H1 (cell line): ENCODE measurements around the gene BIN1. TPM values are rescaled to one million over a fixed set of nuclear protein-coding genes. Genes with fewer than 3 reads are reported as not detected.

Source experiments
- CEBPB ChIP-seq: IDR thresholded peaks from 2 replicates; pipeline ENCODE4 v1.6.1; 2012; ENCODE audit warnings: low read depth, low read length
- EP300 ChIP-seq, 2 experiments: IDR thresholded peaks; 1 replicate in 1 of 2; 2 replicates in 1 of 2; pipeline ENCODE4 v1.6.1; 2011 to 2012; ENCODE audit warnings: low read depth in 2 of 2, low read length in 2 of 2, mild to moderate bottlenecking in 2 of 2, borderline replicate concordance in 1 of 2, inconsistent platforms in 1 of 2, moderate library complexity in 1 of 2
- HDAC2 ChIP-seq, 2 experiments: fragments of 300-600 bp in 1 of 2; sonication (generic) in 1 of 2; IDR thresholded peaks; 2 replicates each; pipeline ENCODE4 v1.6.1; 2011 to 2012; ENCODE audit warnings: low read depth in 2 of 2, low read length in 2 of 2, mild to moderate bottlenecking in 2 of 2, moderate library complexity in 2 of 2, borderline replicate concordance in 1 of 2, inconsistent platforms in 1 of 2
- polyA plus RNA-seq, 7 experiments: library from polyadenylated mRNA; depleted of rRNA in 3 of 7; stranded (reverse) in 5 of 7; unstranded in 2 of 7; fragments of >200 nt in 5 of 7; fragments of 200-250 nt in 2 of 7; gene quantifications; 1 replicate in 5 of 7; 2 replicates in 1 of 7; 4 replicates in 1 of 7; pipeline versions ENCODE4 v1.2.1 to v1.2.3, GENCODE V29; 2011 to 2013; ENCODE audit warnings: missing spikeins in 2 of 7, mixed read lengths in 2 of 7
- total RNA-seq: library from RNA; stranded (reverse); fragmentation: NEBNext Ultra II Directional; extraction: Animal tissue kit (Norgen Biotek cat#: 25700); gene quantifications from 2 replicates; pipeline ENCODE4 v1.2.1, GENCODE V29; 2021

The BIN1 gene
- total and polyA plus RNA-seq, 2 of the 8 experiments (the other 6 are each of a cell fraction or from before 2014, with no cell fraction given): 23.6 to 35.6 TPM

DNA sequence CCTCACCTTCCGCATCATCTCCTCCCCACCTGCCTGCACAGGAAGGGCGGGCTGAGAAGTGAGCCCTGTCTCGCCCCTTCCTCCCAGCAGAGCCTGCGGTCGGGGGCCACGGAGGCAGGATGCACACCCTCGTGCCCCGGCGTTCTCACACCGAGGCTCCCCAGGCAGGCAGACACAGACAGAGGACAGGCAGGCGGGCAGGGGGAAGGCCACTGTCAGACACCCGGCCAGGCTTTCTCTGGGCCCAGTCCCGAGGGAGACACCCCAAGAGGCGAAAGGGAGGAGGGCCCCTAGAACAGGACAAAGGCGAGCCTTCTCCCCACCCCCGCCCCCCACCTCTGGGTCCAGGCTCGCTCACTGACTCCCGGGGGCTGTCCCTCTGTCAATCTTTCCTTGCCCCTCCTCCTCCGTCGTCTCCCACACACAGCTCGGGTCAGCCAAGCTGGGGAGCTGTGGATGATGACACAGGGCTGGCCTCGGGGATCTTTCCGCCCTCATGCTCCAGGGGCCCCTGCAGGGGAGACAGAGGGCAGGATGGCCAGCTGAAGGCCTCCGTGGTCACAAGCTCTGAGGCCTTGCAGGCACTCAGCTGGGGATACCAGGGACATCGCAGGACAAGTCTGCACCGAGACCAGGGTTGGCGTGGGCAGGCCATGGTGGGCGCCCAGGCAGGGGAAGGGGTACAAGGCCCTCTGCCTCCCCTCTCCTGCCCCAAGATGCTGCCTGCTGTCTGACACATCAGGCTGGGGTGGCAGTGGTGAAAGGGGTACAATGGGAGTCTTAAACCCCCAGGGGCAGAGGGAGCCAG lies 24.9 kb downstream of the BIN1 start (continued):
- TF ChIP-seq EP300 (IDR thresholded peaks at IDR 0.05; ENCODE audit: borderline replicate concordance in 1 of 2, low read depth in 2 of 2, low read length in 2 of 2): no peak
- no peak for TF ChIP-seq HDAC2 (IDR thresholded peaks at IDR 0.05; ENCODE audit: borderline replicate concordance in 1 of 2, low read depth in 2 of 2, low read length in 2 of 2)
- no peak for TF ChIP-seq CEBPB
